GM18909 (cell line): ENCODE data around the gene GSG1L2.
"Not testable (repeated sequence)": the region's sequence is repeated elsewhere in the genome, so short reads cannot be mapped to it uniquely, and the experiment has no call there.

Experiments used
- ATAC-seq: cut with Tn5 transposase; IDR thresholded peaks from one replicate; pipeline ENCODE4 v1.9.1; 2021; ENCODE audit warnings: mild to moderate bottlenecking; ENCODE audit not compliant: unreplicated experiment, poor library complexity

The GSG1L2 gene

GRCh38 chr17:9798008-9798407, 23.9 kb downstream of the GSG1L2 start:
- no peak for ATAC-seq

GRCh38 chr17:9792181-9792840, 29.6 kb downstream of the GSG1L2 start:
- no peak for ATAC-seq

GRCh38 chr17:9790889-9791876, 30.7 kb downstream of the GSG1L2 start, which contains the start of gene DHRS7C:
TSS of gene DHRS7C (minus strand) at chr17:9791592. CDS start at chr17:9791284, 308 bp downstream.
- ATAC-seq, result no peak

- ATAC-seq, result no peak
Measured at GRCh38 chr17:9790316-9790715, 31.6 kb downstream of the GSG1L2 start.

GRCh38 chr17:9788601-9789000, 33.3 kb downstream of the GSG1L2 start:
- ATAC-seq, result no peak

GRCh38 chr17:9784544-9784943, 37.3 kb downstream of the GSG1L2 start:
- no peak for ATAC-seq

- not testable (repeated sequence) for ATAC-seq
Measured at GRCh38 chr17:9783465-9783864, 38.4 kb downstream of the GSG1L2 start.

- ATAC-seq, result no peak
Measured at GRCh38 chr17:9783050-9783449, 38.8 kb downstream of the GSG1L2 start.

GRCh38 chr17:9780552-9780951, 41.3 kb downstream of the GSG1L2 start:
- ATAC-seq, result no peak

- ATAC-seq, result no peak
Measured at GRCh38 chr17:9776911-9777310, 45.0 kb downstream of the GSG1L2 start.

- no peak for ATAC-seq
Measured at GRCh38 chr17:9772658-9773057, 49.2 kb downstream of the GSG1L2 start.

- no peak for ATAC-seq
Measured at GRCh38 chr17:9771465-9771864, 50.4 kb downstream of the GSG1L2 start.

GRCh38 chr17:9769036-9769695, 52.7 kb downstream of the GSG1L2 start:
- no peak for ATAC-seq

GRCh38 chr17:9768381-9768934, 53.4 kb downstream of the GSG1L2 start:
- ATAC-seq, result no peak

GRCh38 chr17:9767432-9767991, 54.4 kb downstream of the GSG1L2 start:
- ATAC-seq, result no peak

- no peak for ATAC-seq
Measured at GRCh38 chr17:9766970-9767369, 54.9 kb downstream of the GSG1L2 start.

- ATAC-seq, result no peak
Measured at GRCh38 chr17:9765322-9765721, 56.6 kb downstream of the GSG1L2 start.

- ATAC-seq, result no peak
Measured at GRCh38 chr17:9763643-9764042, 58.2 kb downstream of the GSG1L2 start.

GRCh38 chr17:9760266-9760665, 61.6 kb downstream of the GSG1L2 start:
- no peak for ATAC-seq

GRCh38 chr17:9755083-9755482, 66.8 kb downstream of the GSG1L2 start:
- no peak for ATAC-seq
